ENCODE data around the gene AURKA. TPM values are rescaled to one million over a fixed set of nuclear protein-coding genes. Genes with fewer than 3 reads are reported as not detected.
"Not testable (repeated sequence)": the region's sequence is repeated elsewhere in the genome, so short reads cannot be mapped to it uniquely, and the experiment has no call there.

AURKA gene
- total RNA-seq, 2 donors from 2014 or later, result 45.1 to 80.8 TPM

- ATAC-seq, result no peak
- DNase-seq (ENCODE audit: low spot score), result no peak
- no peaks in the 10 kb centered on the region for H3K4me1 Mint-ChIP-seq (ENCODE audit: low read depth in 2 of 2)
- no peaks in the 10 kb centered on the region for H3K36me3 Mint-ChIP-seq
- H3K9me3 Mint-ChIP-seq, result no peaks in the 10 kb centered on the region
- no peak overlapping the region for H3K27ac Mint-ChIP-seq
- no peak overlapping the region for H3K4me3 Mint-ChIP-seq
- H3K27me3 Mint-ChIP-seq, result peaks cover under 1 to 19% of the 10 kb centered on the region in 2 donors
Observed at GRCh38 chr20:56353356-56353755, 38.7 kb downstream of the AURKA start.

GRCh38 chr20:56352345-56353055 lies 39.5 kb downstream of the AURKA start:
- peaks cover 9 to 23% of the 10 kb centered on the region in 2 donors for H3K27me3 Mint-ChIP-seq
- H3K27ac Mint-ChIP-seq, result no peak overlapping the region
- DNase-seq (ENCODE audit: low spot score) (no peak), ATAC-seq (no peak)
- H3K9me3 Mint-ChIP-seq, result no peaks in the 10 kb centered on the region
- H3K4me1 Mint-ChIP-seq (ENCODE audit: low read depth in 2 of 2), result no peaks in the 10 kb centered on the region
- no peaks in the 10 kb centered on the region for H3K36me3 Mint-ChIP-seq
- no peak overlapping the region for H3K4me3 Mint-ChIP-seq

- ATAC-seq, result peak in 1 of 2 donors; percentile 62
- H3K4me3 Mint-ChIP-seq, result no peak overlapping the region
- DNase-seq (ENCODE audit: low spot score), result no peak
- H3K27me3 Mint-ChIP-seq, result peaks cover 12 to 31% of the 10 kb centered on the region in 2 donors
- no peaks in the 10 kb centered on the region for H3K36me3 Mint-ChIP-seq
- H3K27ac Mint-ChIP-seq, result no peak overlapping the region
- no peaks in the 10 kb centered on the region for H3K9me3 Mint-ChIP-seq
- no peaks in the 10 kb centered on the region for H3K4me1 Mint-ChIP-seq (ENCODE audit: low read depth in 2 of 2)
Observed at GRCh38 chr20:56350842-56351241, 41.2 kb downstream of the AURKA start.

DNA sequence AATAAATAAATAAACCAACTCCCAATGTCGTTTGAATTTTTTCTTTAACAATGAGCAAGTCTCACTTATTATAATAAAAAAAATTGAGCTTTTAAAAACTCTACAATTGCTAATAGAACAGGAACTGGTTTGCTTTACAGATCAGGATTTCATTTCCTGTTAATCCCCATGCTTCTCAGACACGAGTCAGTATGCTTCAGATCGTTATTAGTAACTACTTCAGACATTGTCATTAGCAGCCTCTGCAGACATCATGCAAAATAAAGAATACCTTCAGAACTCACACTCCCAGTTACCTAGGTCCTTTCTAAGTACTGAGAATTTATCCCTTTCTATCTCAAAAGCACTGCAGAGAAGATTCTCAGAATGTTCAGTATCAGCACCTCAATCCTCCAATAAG lies 43.3 kb downstream of the AURKA start:
- H3K27ac Mint-ChIP-seq, result no peak overlapping the region
- no peaks in the 10 kb centered on the region for H3K9me3 Mint-ChIP-seq
- peaks cover 27 to 36% of the 10 kb centered on the region in 2 donors for H3K27me3 Mint-ChIP-seq
- no peaks in the 10 kb centered on the region for H3K36me3 Mint-ChIP-seq
- H3K4me3 Mint-ChIP-seq, result no peak overlapping the region
- peaks cover 0 to 2% of the 10 kb centered on the region in 2 donors for H3K4me1 Mint-ChIP-seq (ENCODE audit: low read depth in 2 of 2)
- DNase-seq (ENCODE audit: low spot score), result no peak
- no peak for ATAC-seq

GRCh38 chr20:56348305-56348693 lies 43.7 kb downstream of the AURKA start:
- Mint-ChIP-seq H3K4me3 (no peak overlapping the region), H3K27ac (no peak overlapping the region), H3K9me3 (no peaks in the 10 kb centered on the region), H3K27me3 (peaks cover 31 to 36% of the 10 kb centered on the region in 2 donors), H3K36me3 (no peaks in the 10 kb centered on the region), H3K4me1 (ENCODE audit: low read depth in 2 of 2) (peaks cover 0 to 5% of the 10 kb centered on the region in 2 donors)
- DNase-seq (ENCODE audit: low spot score) (no peak), ATAC-seq (no peak)

GRCh38 chr20:56347628-56348304 lies 44.2 kb downstream of the AURKA start:
- Mint-ChIP-seq H3K4me1 (ENCODE audit: low read depth in 2 of 2) (peaks cover 0 to 5% of the 10 kb centered on the region in 2 donors), H3K4me3 (no peak overlapping the region), H3K27ac (no peak overlapping the region), H3K9me3 (no peaks in the 10 kb centered on the region), H3K27me3 (peaks cover 37 to 41% of the 10 kb centered on the region in 2 donors), H3K36me3 (no peaks in the 10 kb centered on the region)
- no peak for DNase-seq (ENCODE audit: low spot score)
- ATAC-seq, result no peak

GRCh38 chr20:56345911-56346310 lies 46.1 kb downstream of the AURKA start:
- peaks cover 44 to 45% of the 10 kb centered on the region in 2 donors for H3K27me3 Mint-ChIP-seq
- no peaks in the 10 kb centered on the region for H3K9me3 Mint-ChIP-seq
- no peak overlapping the region for H3K4me3 Mint-ChIP-seq
- H3K36me3 Mint-ChIP-seq, result no peaks in the 10 kb centered on the region
- peaks cover 0 to 5% of the 10 kb centered on the region in 2 donors for H3K4me1 Mint-ChIP-seq (ENCODE audit: low read depth in 2 of 2)
- H3K27ac Mint-ChIP-seq, result no peak overlapping the region
- no peak for ATAC-seq
- DNase-seq (ENCODE audit: low spot score), result no peak

DNA sequence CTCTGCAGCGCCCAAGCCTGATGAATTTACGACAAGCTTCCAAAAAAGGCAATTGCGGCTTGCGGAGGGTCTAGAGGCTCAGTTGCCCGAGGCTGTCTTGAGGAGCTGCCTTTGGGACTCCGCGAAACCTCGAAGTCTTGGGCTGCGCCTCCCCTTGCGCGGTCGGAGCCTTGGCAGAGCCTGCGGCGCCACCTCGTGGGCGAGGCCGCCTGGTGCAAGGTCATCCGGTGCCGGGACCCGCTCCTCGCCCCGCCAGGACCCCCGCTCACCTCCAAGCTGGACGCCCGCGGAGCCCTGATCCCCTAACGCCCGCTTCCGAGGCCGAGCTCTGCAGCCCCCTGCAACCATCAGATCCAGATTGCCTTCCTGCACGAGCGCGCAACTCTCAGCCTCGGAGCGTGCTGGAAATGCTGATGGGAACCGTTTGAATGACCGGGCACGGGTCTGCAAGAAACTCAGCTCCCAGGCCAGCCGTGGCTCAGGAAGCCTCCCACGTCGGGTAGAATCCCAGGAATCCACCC lies 48.1 kb downstream of the AURKA start:
- DNase-seq (ENCODE audit: low spot score) (no peak), ATAC-seq (peak; percentile 68 to 71)
- peaks cover 53 to 64% of the 10 kb centered on the region in 2 donors for H3K27me3 Mint-ChIP-seq
- H3K27ac Mint-ChIP-seq, result no peak overlapping the region
- no peaks in the 10 kb centered on the region for H3K9me3 Mint-ChIP-seq
- H3K36me3 Mint-ChIP-seq, result no peaks in the 10 kb centered on the region
- H3K4me1 Mint-ChIP-seq (ENCODE audit: low read depth in 2 of 2), result peaks cover 0 to 5% of the 10 kb centered on the region in 2 donors
- no peak overlapping the region for H3K4me3 Mint-ChIP-seq

GRCh38 chr20:56342783-56343182 lies 49.2 kb downstream of the AURKA start:
- Mint-ChIP-seq H3K4me3 (no peak overlapping the region), H3K9me3 (no peaks in the 10 kb centered on the region), H3K27ac (no peak overlapping the region), H3K36me3 (no peaks in the 10 kb centered on the region), H3K27me3 (peaks cover 54 to 65% of the 10 kb centered on the region in 2 donors), H3K4me1 (ENCODE audit: low read depth in 2 of 2) (peaks cover 0 to 7% of the 10 kb centered on the region in 2 donors)
- ATAC-seq (no peak), DNase-seq (ENCODE audit: low spot score) (no peak)

- not testable (repeated sequence) for H3K9me3 Mint-ChIP-seq; H3K36me3 Mint-ChIP-seq; DNase-seq (ENCODE audit: low spot score); ATAC-seq; H3K4me3 Mint-ChIP-seq; H3K4me1 Mint-ChIP-seq (ENCODE audit: low read depth in 2 of 2); H3K27ac Mint-ChIP-seq
- H3K27me3 Mint-ChIP-seq, result peaks cover 42 to 54% of the 10 kb centered on the region in 2 donors
Observed at GRCh38 chr20:56336709-56337108, 55.3 kb downstream of the AURKA start.

DNA sequence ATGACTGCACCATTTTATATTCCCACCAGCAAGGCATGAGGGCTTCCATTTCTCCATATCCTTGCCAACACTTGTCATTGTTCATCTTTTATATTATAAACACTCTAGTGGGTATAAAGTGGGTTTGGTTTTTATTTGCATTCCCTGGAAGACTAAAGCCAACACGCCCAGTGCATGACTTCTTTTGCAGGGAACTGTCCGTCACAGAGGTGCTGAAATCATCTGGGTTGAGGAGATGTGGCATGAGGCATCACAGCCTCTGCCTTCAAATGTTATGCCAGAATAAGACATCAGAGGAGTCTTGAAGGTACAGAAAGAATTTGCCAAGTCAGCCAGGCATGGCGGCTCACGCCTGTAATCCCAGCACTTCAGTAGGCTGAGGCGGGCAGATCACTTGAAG lies 63.2 kb downstream of the AURKA start:
- ATAC-seq, result no peak
- Mint-ChIP-seq H3K27me3 (peaks cover 17 to 22% of the 10 kb centered on the region in 2 donors), H3K4me3 (no peak overlapping the region), H3K4me1 (ENCODE audit: low read depth in 2 of 2) (no peaks in the 10 kb centered on the region), H3K27ac (no peak overlapping the region), H3K9me3 (no peaks in the 10 kb centered on the region), H3K36me3 (no peaks in the 10 kb centered on the region)
- no peak for DNase-seq (ENCODE audit: low spot score)

- ATAC-seq (no peak), DNase-seq (ENCODE audit: low spot score) (no peak)
- H3K4me3 Mint-ChIP-seq, result no peak overlapping the region
- H3K36me3 Mint-ChIP-seq, result no peaks in the 10 kb centered on the region
- H3K27ac Mint-ChIP-seq, result no peak overlapping the region
- peaks cover 20 to 27% of the 10 kb centered on the region in 2 donors for H3K27me3 Mint-ChIP-seq
- H3K9me3 Mint-ChIP-seq, result no peaks in the 10 kb centered on the region
- no peaks in the 10 kb centered on the region for H3K4me1 Mint-ChIP-seq (ENCODE audit: low read depth in 2 of 2)
Observed at GRCh38 chr20:56324806-56325205, 67.2 kb downstream of the AURKA start.

- H3K27me3 Mint-ChIP-seq, result peaks cover 21 to 36% of the 10 kb centered on the region in 2 donors
- no peak overlapping the region for H3K4me3 Mint-ChIP-seq
- peaks cover 0 to 3% of the 10 kb centered on the region in 2 donors for H3K4me1 Mint-ChIP-seq (ENCODE audit: low read depth in 2 of 2)
- H3K27ac Mint-ChIP-seq, result no peak overlapping the region
- DNase-seq (ENCODE audit: low spot score) (no peak), ATAC-seq (no peak)
- no peaks in the 10 kb centered on the region for H3K9me3 Mint-ChIP-seq
- no peaks in the 10 kb centered on the region for H3K36me3 Mint-ChIP-seq
Observed at GRCh38 chr20:56323656-56324055, 68.4 kb downstream of the AURKA start.

DNA sequence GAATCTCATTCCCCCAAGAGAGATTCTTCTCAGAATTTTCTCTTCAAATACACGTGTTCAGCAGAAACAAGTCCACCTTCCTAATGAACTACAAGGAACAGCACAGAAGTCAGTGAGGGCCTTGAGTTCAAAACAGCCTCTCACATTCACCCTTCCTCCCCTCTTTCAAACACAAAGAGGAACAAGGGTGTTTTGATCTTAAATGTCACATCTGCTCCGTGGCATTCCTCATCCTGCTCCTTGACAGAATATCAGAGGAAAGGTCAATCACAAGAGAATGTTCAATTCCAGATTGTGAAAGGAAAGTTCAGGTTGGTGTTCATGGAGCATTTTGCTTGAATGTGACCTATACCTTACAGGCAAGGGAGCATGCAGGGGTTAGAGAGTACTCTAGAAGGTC lies 68.8 kb downstream of the AURKA start:
- Mint-ChIP-seq H3K4me3 (no peak overlapping the region), H3K9me3 (no peaks in the 10 kb centered on the region), H3K27ac (no peak overlapping the region), H3K4me1 (ENCODE audit: low read depth in 2 of 2) (peaks cover 0 to 3% of the 10 kb centered on the region in 2 donors), H3K36me3 (no peaks in the 10 kb centered on the region), H3K27me3 (peaks cover 23 to 36% of the 10 kb centered on the region in 2 donors)
- DNase-seq (ENCODE audit: low spot score) (no peak), ATAC-seq (no peak)
